SK-N-SH (cell line): Measurements from ENCODE around the gene PPP1R15A.
A peak's percentile ranks its signal among the peaks of the same experiment; 100 is the strongest.

Experiments used
- EZH2phosphoT487 ChIP-seq: fragments of 200-600 bp; sonication (generic); IDR thresholded peaks from 2 replicates; pipeline ENCODE4 v1.6.1; 2017; ENCODE audit warnings: low read depth, mixed run types, mild to moderate bottlenecking, antibody characterized with exemption, moderate library complexity, borderline replicate concordance
- FOXM1 ChIP-seq: IDR thresholded peaks from 2 replicates; pipeline ENCODE4 v1.4.0; 2012; ENCODE audit warnings: low read depth, mild to moderate bottlenecking
- POLR2AphosphoS5 ChIP-seq: IDR thresholded peaks from 2 replicates; pipeline ENCODE4 v1.6.1; 2012; ENCODE audit warnings: low read depth, low read length
- TF ChIP-seq, protein P1 (sequence below): fragments of 200-600 bp; sonication (generic); IDR thresholded peaks from 2 replicates; pipeline ENCODE4 v1.6.1; 2017; ENCODE audit warnings: antibody characterized with exemption, mild to moderate bottlenecking, moderate library complexity

DNA sequence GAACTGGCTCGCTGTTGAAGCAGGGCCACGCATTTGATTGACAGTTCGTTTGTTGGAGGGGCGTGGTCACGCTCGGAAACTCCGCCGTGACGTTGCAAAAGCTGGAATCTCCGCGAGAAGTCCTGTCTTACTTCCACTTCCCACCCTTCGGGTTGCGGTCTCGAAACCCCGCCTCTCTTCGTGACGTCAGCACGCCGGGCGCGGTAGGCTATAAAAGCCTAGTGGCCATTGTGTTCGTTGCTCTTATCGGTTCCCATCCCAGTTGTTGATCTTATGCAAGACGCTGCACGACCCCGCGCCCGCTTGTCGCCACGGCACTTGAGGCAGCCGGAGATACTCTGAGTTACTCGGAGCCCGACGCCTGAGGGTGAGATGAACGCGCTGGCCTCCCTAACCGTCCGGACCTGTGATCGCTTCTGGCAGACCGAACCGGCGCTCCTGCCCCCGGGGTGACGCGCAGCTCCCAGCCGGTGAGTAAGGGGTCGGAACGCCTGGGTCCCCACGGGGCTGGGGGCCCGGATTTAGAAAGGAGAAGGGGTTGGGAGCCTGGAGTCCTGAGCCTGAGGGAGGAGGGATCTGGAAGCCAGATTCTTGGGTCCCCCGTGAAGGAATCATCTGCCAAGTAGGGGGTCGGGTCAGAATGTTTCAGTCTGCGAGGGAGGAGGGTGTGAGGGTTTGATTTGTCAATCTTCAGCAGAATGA, at the start of gene PPP1R15A:
- TF ChIP-seq EZH2phosphoT487 (no peak), FOXM1 (no peak), POLR2AphosphoS5 (peak; percentile 100)
- TF ChIP-seq, protein P1, sequence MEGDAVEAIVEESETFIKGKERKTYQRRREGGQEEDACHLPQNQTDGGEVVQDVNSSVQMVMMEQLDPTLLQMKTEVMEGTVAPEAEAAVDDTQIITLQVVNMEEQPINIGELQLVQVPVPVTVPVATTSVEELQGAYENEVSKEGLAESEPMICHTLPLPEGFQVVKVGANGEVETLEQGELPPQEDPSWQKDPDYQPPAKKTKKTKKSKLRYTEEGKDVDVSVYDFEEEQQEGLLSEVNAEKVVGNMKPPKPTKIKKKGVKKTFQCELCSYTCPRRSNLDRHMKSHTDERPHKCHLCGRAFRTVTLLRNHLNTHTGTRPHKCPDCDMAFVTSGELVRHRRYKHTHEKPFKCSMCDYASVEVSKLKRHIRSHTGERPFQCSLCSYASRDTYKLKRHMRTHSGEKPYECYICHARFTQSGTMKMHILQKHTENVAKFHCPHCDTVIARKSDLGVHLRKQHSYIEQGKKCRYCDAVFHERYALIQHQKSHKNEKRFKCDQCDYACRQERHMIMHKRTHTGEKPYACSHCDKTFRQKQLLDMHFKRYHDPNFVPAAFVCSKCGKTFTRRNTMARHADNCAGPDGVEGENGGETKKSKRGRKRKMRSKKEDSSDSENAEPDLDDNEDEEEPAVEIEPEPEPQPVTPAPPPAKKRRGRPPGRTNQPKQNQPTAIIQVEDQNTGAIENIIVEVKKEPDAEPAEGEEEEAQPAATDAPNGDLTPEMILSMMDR: no peak
